Activated T-cell treated with anti-CD3 and anti-CD28 coated beads for 1 hour (primary cell): ENCODE measurements around the gene RASSF6.
"Not testable (repeated sequence)": the region's sequence is repeated elsewhere in the genome, so short reads cannot be mapped to it uniquely, and the experiment has no call there.

Experiments used
- DNase-seq: peaks from one replicate; pipeline ENCODE4 v3.0.0-alpha.2; 2020; ENCODE audit warnings: low read depth

RASSF6 gene

GRCh38 chr4:73620115-73620792 lies at the start of gene RASSF6:
TSS of gene RASSF6 (minus strand) at chr4:73620436. CDS start at chr4:73611795, 8,641 bp downstream.
- no peak for DNase-seq

DNA sequence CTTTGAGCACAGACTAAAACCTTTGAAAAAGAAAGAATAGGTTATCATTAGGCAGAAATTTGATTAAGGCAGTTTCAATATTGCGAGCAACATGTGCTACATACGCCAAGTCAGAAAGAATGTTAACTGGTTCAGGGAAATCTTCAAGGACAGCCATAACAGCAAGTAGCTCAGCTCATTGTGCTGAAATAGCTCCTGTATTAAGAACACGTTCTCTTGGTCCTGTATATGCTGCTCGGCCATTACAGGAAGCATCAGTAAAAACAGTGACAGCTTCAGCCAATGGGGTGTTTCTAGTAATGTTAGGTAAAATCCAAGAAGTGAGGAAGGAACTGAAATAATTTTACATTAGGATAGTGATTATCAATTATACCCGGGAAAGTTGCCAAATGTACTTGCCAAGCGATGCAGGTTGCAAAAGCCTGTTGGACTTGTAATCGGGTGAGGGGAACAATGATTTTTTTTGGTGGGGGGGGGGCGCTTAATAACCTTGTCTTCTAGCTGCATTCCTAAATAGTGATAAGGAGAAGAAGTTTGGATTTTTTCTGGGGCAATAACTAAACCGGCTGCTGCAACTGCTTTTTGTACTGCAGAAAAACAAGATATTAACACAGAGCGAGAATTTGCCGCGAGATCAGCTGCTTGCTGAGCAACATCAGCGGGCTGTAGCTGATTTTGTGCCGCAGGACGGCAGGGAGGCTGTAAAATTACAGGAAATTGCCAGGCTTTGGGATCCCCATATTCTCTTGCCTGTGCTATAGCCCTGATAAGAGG lies 49.4 kb upstream of the RASSF6 start:
- DNase-seq = no peak

GRCh38 chr4:73668782-73669201 lies 48.6 kb upstream of the RASSF6 start:
- DNase-seq = no peak

GRCh38 chr4:73665924-73666323 lies 45.7 kb upstream of the RASSF6 start:
- not testable (repeated sequence) for DNase-seq

DNA sequence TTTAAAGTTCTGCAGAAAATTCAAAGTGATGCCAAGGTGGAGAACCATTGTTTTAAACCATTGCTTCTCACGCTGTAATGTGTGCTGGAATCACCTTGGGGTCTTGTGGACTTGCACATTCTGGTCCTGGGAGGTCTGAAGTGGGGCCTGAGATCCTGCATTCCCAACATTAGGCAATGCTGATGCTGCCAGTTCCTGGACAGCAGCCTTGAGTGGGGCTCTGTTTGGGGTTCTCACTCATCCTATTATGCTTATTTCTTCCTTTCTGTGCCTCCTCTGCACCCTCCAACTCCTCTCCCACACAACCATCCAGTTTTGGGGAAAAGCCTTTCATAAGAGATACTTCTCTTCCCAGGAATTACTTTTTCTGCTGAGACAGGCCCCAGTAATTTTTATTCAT lies 44.2 kb upstream of the RASSF6 start:
- DNase-seq = no peak

DNA sequence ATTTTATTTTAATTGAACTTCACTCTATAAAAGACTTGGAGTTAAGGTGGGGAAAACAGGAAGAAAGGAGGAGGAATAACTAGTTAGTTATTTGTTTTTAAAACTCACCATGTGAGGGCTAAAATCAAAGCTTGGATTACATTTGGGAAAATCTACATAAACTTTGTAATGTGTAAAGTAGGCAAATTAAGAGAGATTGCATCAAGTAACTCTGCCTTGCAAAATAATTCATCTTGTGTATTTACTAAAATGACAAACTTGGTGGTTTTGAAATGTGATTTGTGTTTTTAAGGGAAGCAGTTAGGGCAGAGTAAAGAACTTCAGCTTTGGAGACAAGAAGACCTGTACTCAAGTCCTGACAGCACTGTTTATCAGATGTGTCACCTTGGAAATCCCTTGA lies 43.3 kb upstream of the RASSF6 start:
- DNase-seq = no peak

DNA sequence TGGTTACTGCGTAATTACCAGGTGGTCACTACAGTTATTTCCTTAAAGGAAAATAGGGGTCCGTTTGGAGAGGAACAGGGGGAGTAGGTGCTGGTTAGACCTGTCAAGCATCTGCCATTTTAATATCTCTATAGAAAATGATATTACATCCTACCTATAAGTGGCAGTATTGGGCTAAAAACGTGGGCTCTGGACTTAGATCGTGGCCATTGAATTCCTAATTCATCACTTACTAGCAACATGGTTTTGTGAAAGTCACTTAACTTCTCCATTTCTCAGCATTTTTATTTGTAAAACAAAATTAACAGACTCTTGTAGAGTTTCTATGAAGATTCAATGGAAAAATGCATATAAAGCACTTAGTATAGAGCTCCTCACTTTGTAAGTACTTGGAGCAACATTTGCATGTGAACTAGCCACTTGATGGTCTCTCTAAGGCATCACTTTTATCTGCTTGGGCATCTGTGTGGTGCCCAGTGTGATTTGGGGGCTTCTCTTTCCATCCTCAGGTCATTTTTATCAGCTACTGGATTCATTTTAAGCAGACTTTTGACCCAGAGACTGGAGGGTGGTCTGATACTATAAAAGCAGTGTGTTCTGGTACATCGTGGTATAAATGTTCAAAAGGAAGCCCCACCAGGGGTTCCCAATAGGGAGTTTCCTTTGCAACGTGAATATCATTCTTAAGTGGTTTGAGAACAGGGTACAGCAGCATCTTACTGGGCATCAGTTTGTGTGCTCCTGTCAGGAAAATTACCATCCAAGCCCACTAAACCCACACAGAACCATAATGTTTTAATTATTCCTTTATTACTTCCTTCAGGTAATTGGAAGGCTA lies 42.7 kb upstream of the RASSF6 start:
- DNase-seq = no peak

GRCh38 chr4:73661646-73662119 lies 41.4 kb upstream of the RASSF6 start:
- no peak for DNase-seq

DNA sequence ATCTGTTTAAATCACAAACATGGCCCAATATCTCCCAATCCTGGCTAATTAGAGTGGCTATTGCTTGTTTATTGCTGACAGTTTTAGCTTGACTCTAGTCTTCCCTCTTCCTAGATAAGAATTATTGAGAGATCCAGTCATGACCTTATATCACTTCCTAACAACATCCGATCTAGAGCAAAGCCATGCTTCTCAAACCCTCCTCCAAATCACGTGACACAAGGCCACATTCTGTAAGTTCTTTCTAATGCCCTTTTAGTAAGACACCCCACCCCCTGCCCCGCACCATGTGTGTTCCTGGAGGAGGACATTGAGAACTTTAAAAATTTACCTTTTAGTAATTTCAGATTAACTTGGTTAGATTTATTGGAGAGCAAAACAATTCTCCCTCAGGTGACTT lies 40.6 kb upstream of the RASSF6 start:
- DNase-seq = no peak

DNA sequence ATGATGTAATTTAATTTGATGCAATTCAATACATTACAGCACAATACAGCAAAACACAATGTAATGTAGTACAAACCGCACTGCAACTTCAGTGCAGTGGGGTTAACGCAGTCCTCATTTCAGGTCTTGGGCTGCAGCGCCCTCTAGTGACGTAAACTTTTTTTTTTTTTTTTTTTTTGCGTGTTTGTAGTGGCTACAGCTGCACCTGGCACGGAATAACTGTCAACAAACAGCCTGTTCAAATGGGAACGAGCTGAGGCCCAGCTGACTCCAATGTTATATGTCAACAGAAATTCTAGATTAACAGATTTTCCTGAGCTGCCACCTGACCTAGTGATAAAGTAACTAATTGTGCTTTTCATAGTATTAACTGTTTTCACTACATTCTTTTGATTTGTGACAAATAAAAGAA lies 33.5 kb upstream of the RASSF6 start:
- DNase-seq = peak; percentile 0

GRCh38 chr4:73650250-73650649 lies 30.0 kb upstream of the RASSF6 start:
- no peak for DNase-seq

DNA sequence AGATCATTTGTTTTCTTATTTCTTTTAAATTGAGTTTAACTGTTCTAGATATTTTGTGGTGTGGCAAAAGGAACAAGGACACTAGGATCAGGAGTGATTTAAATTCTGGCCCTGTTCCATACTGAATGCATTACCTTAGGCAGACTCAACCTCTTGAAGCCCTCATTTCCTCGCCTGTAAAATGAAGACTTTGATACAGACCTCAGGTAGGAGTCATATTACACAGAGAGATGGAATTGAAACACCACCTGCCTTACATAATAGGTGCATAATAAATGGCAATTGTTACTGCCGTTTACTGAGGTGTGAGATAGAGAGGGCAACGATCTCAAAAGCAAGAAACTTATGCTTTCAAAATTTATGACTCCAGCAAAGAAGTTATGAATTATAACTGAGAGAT lies 28.2 kb upstream of the RASSF6 start:
- no peak for DNase-seq

GRCh38 chr4:73646117-73646516 lies 25.9 kb upstream of the RASSF6 start:
- no peak for DNase-seq

DNA sequence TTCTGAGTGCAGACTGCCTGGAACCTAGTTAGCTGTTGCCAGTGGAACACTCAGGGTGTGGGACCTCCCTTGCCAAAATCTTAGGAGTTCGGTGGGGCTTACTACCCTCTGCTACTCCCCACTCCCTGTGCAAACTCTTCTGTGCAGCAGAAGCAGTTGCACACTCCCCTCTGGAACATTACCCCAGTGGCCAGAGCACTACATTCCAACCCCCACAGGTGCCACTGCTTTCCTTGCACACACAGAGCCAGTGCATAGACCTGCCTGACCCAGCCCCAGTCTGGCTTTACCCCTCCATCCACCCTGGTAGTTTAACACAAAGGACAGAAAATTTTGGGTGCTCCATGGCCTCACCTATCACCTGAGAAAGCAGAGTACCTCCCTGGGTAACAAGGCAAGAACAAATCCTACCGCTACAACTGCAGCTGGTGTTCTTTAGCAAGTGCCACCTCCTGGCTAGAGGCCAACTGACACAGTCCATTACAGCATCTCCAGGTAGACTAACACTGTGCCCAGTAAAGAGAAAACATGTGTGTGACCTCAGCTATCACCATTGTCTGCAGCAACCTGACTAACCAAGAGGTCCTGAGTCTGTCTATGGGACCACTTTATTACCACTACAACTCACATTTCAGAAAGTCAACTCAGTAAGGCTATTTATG lies 11.5 kb upstream of the RASSF6 start:
- no peak for DNase-seq

DNA sequence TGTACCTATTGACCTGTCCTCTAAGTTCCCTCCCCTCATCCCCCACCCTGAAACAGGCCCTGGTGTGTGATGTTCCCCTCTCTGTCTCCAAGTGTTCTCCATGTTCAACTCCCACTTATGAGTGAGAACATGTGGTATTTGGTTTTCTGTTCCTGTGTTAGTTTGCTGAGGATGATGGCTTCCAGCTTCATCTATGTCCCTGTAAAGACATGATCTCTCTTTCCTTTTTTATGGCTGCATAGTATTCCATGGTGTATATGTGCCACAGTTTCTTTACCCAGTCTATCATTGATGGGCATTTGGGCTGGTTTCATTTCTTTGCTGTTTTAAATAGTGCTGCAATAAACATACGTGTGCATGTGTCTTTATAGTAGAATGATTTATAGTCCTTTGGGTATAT lies 8.6 kb upstream of the RASSF6 start:
- DNase-seq = not testable (repeated sequence)

- no peak for DNase-seq
Measured at GRCh38 chr4:73621357-73621756, 1.1 kb upstream of the RASSF6 start.

- DNase-seq = no peak
Measured at GRCh38 chr4:73619346-73619745, 890 bp downstream of the RASSF6 start.

DNA sequence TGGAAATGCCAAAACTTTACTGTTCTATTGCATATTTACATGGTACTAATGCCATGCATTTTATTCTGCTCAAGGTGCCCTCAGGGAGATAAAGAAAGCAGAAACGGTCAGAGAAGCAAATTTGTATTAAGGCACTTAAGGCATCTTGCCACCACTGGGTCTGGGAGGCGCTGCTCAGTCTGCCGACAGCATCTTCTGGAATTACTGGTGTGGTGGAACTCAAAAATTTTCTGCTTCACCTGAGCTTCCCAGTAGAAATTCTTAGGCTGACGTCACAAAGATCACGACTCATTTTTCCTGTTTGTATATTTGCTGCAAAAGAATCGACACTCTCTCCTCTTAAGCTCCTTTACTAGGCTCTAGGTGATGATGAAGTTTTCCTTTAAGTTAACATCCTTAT lies 3.0 kb downstream of the RASSF6 start:
- DNase-seq = no peak

- DNase-seq = no peak
Measured at GRCh38 chr4:73615613-73616012, 4.6 kb downstream of the RASSF6 start.

DNA sequence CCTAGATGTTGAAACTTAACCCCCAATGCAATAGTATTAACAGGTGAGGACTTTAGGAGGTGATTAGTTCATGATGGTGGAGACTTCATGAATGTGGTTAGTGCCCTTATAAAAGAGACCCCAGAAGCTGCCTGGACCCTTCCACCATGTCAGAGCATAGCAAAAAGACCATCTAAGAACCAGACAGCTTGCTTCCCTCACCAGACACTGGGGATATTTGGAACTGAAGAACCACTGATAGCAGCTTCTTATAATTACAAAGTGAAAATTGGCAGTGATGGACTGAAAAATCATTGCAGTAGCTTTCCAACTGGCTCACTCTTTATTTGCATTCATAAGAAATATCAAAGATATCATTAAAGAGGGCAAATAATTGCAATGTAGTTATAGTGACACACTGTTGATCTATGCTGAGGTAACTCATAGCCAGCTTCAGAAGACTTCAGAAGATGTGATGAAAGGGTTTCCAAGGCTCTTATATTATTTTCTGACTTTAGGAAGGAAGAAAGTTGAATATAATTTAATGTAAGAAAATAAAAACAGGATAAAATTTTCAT lies 5.8 kb downstream of the RASSF6 start:
- no peak for DNase-seq

DNA sequence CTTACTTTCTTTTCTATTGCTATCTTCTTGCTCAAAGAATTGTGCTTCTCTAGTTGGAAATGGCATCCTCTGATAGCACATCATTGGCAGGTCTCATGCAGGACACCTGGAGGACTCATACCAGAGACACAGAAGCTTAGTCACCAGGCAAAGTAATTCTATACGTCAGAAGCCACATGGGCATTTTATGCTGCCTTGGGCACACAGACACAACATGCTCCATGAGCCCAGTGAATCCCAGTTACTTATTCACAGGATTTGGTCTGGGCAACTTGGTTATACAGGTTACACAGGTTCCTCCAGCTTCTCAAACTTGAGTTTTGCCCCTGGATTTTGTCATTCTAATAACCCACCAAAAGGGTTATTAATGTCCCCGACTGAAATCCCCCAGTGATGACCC lies 7.1 kb downstream of the RASSF6 start:
- no peak for DNase-seq

DNA sequence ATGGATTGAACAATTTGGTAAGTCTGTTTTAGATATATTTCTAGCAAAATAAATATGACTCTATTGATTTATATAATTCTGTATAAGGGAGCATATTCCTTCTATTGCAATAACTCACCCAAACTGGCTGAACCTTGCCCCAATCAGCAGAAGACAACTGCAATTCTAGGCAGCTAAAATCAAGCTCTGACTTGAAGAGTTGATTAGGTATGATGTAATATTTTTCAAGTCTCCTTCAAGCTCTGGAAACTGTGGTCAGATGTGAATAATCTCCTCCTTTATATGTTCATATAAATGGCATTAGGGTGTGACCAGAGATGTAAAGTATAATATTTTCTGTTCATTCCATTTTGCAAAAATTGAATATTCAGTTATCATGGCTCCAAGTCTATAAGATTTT lies 8.2 kb downstream of the RASSF6 start:
- DNase-seq = no peak
